Measurements from ENCODE around the gene NHERF1.

- TF ChIP-seq CBFA2T2 (conservative IDR thresholded peaks at IDR 0.05) (no peak), TRIM28 (IDR thresholded peaks at IDR 0.05) (no peak), EGR1 (conservative IDR thresholded peaks at IDR 0.05) (no peak), E2F5 (CRISPR knock-in tag; IDR thresholded peaks at IDR 0.05) (no peak), GTF2A2 (tag; IDR thresholded peaks at IDR 0.05) (no peak), HCFC1 (IDR thresholded peaks at IDR 0.05; ENCODE audit: low read depth, low read length) (no peak), JUNB (CRISPR knock-in tag; conservative IDR thresholded peaks at IDR 0.05) (no peak), PTBP1 (IDR thresholded peaks at IDR 0.05; ENCODE audit: low read depth, low read length) (no peak), PHF21A (IDR thresholded peaks at IDR 0.05; ENCODE audit: borderline replicate concordance, low read depth) (no peak), MNT (conservative IDR thresholded peaks at IDR 0.05) (no peak), JUN (IDR thresholded peaks at IDR 0.05; ENCODE audit: borderline replicate concordance, low read depth, low read length) (no peak), JUN (CRISPR knock-in tag; IDR thresholded peaks at IDR 0.05; ENCODE audit: borderline replicate concordance) (no peak), HMGXB4 (CRISPR knock-in tag; IDR thresholded peaks at IDR 0.05) (no peak), CTCF (IDR thresholded peaks at IDR 0.05 in 2 of 3, conservative IDR thresholded peaks at IDR 0.05 in 1 of 3; ENCODE audit: insufficient read depth in 2 of 3, low read depth in 1 of 3, low read length in 3 of 3) (no peak)
Observed at GRCh38 chr17:74711058-74711824, 37.2 kb upstream of the NHERF1 start.
